ENCODE measurements around the gene TATDN3. TPM values are rescaled to one million over a fixed set of nuclear protein-coding genes. Genes with fewer than 3 reads are reported as not detected.
"Not testable (repeated sequence)": the region's sequence is repeated elsewhere in the genome, so short reads cannot be mapped to it uniquely, and the experiment has no call there.

The TATDN3 gene
- total and polyA plus RNA-seq, 2 experiments from 2014 or later = 8.8 to 14.3 TPM

DNA sequence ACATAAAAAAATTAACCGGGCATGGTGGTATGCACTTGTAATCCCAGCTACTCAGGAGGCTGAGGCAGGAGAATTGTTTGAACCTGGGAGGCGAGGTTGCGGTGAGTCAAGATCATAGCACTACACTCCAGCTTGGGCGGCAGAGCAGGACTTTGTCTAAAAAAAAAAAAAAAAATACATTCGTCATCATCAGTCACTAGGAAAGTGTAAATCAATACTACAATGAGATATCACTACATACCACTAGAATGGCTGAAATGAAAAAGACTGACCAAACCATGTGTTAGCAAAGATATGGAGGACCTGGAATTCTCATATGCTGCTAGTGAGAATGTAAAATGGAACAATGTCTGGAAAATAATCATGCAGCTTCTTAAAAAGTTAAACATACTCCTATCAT is 46.5 kb downstream of the TATDN3 start:
- H3K4me3 ChIP-seq = no peak overlapping the region
- H3K9me3 ChIP-seq (ENCODE audit: low read depth) = no peaks in the 10 kb centered on the region
- H3K36me3 ChIP-seq (replicated peaks; ENCODE audit: insufficient read depth, low read depth) = no peaks in the 10 kb centered on the region
- no peak overlapping the region for H2AFZ ChIP-seq
- H4K20me1 ChIP-seq (ENCODE audit: insufficient read depth, poor library complexity, severe bottlenecking) = no peaks in the 10 kb centered on the region
- H3K9me2 ChIP-seq (replicated peaks; ENCODE audit: insufficient read depth) = no peaks in the 10 kb centered on the region
- TF ChIP-seq, protein P1, sequence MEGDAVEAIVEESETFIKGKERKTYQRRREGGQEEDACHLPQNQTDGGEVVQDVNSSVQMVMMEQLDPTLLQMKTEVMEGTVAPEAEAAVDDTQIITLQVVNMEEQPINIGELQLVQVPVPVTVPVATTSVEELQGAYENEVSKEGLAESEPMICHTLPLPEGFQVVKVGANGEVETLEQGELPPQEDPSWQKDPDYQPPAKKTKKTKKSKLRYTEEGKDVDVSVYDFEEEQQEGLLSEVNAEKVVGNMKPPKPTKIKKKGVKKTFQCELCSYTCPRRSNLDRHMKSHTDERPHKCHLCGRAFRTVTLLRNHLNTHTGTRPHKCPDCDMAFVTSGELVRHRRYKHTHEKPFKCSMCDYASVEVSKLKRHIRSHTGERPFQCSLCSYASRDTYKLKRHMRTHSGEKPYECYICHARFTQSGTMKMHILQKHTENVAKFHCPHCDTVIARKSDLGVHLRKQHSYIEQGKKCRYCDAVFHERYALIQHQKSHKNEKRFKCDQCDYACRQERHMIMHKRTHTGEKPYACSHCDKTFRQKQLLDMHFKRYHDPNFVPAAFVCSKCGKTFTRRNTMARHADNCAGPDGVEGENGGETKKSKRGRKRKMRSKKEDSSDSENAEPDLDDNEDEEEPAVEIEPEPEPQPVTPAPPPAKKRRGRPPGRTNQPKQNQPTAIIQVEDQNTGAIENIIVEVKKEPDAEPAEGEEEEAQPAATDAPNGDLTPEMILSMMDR (IDR thresholded peaks at IDR 0.05; ENCODE audit: poor library complexity) = no peak
- TF ChIP-seq EZH2phosphoT487 (IDR thresholded peaks at IDR 0.05; ENCODE audit: low read depth, severe bottlenecking, unreplicated experiment) (no peak), EZH2 (IDR thresholded peaks at IDR 0.05; ENCODE audit: borderline replicate concordance) (no peak)
- peaks cover under 1% of the 10 kb centered on the region for H3K4me1 ChIP-seq (ENCODE audit: insufficient read depth)
- 93% methylated on average over 5 of the region's 5 CpGs for WGBS (ENCODE audit: low lambda C conversion rate, missing lambda C conversion rate)
- H3K27ac ChIP-seq = no peak overlapping the region
- H3K27me3 ChIP-seq = no peaks in the 10 kb centered on the region
- H3K4me2 ChIP-seq = no peak overlapping the region
- DNase-seq (ENCODE audit: low spot score) = no peak
- H3K79me2 ChIP-seq = no peaks in the 10 kb centered on the region

DNA sequence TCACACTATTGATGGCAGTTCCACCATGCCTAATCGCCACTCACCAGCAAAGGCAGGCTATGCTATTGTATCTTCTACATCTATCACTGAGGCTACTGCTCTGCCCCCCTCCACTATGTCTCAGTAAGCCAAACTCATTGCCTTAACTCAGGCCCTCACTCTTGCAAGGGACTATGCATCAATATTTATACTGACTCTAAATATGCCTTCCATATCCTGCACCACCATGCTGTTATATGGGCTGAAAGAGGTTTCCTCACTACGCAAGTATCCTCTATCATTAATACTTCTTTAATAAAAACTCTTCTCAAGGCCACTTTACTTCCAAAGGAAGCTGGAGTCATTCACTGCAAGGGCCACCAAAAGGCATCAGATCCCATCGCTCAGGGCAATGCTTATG is 52.8 kb downstream of the TATDN3 start:
- H3K4me3 ChIP-seq; H3K79me2 ChIP-seq; H2AFZ ChIP-seq; H3K9me2 ChIP-seq (replicated peaks; ENCODE audit: insufficient read depth); H3K36me3 ChIP-seq (replicated peaks; ENCODE audit: insufficient read depth, low read depth); H3K4me2 ChIP-seq; H3K27ac ChIP-seq; H3K27me3 ChIP-seq; H3K4me1 ChIP-seq (ENCODE audit: insufficient read depth); H4K20me1 ChIP-seq (ENCODE audit: insufficient read depth, poor library complexity, severe bottlenecking); H3K9me3 ChIP-seq (ENCODE audit: low read depth); DNase-seq (ENCODE audit: low spot score): not testable (repeated sequence)
- WGBS (ENCODE audit: low lambda C conversion rate, missing lambda C conversion rate) = 84% methylated on average over 3 of the region's 3 CpGs

DNA sequence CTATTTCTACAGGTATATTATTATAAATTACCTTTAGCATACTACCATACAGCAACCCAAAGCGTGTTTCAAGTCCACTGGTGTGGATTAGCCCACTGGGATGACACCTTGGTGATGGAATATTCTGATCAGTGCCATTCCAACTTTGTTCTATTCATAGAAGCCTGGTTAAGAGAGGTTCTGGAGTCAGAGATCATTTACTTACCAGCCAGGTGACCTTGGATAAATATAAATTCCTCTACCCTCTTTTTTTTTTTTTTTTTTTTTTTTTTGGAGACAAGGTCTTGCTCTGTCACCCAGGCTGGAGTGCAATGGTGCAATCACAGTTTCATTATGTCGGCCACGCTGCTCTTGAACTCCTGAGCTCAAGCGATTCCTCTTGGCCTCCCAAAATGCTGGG is 55.9 kb downstream of the TATDN3 start, which contains the start of gene SPATA45:
Gene SPATA45, minus strand, starts transcription at position 101 of the 400 bp plus-strand sequence. CDS start 11,500 bp downstream, outside the sequence.
- Histone ChIP-seq H3K27ac (no peak within 1 kb of the TSS), H3K79me2 (no peaks in the 10 kb centered on the region), H3K4me2 (no peak within 1 kb of the TSS), H3K9me2 (replicated peaks; ENCODE audit: insufficient read depth) (no peaks in the 10 kb centered on the region), H4K20me1 (ENCODE audit: insufficient read depth, poor library complexity, severe bottlenecking) (no peaks in the 10 kb centered on the region), H3K9me3 (ENCODE audit: low read depth) (no peaks in the 10 kb centered on the region), H3K4me3 (no peak within 1 kb of the TSS), H3K27me3 (no peaks in the 10 kb centered on the region), H3K4me1 (ENCODE audit: insufficient read depth) (no peaks in the 10 kb centered on the region), H2AFZ (no peak within 1 kb of the TSS), H3K36me3 (replicated peaks; ENCODE audit: insufficient read depth, low read depth) (no peaks in the 10 kb centered on the region)
- TF ChIP-seq EZH2 (IDR thresholded peaks at IDR 0.05; ENCODE audit: borderline replicate concordance) (no peak), EZH2phosphoT487 (IDR thresholded peaks at IDR 0.05; ENCODE audit: low read depth, severe bottlenecking, unreplicated experiment) (no peak)
- TF ChIP-seq, protein P1 (IDR thresholded peaks at IDR 0.05; ENCODE audit: poor library complexity) = no peak
- no peak for DNase-seq (ENCODE audit: low spot score)
- WGBS (ENCODE audit: low lambda C conversion rate, missing lambda C conversion rate) = 97% methylated on average over 4 of the region's 4 CpGs

DNA sequence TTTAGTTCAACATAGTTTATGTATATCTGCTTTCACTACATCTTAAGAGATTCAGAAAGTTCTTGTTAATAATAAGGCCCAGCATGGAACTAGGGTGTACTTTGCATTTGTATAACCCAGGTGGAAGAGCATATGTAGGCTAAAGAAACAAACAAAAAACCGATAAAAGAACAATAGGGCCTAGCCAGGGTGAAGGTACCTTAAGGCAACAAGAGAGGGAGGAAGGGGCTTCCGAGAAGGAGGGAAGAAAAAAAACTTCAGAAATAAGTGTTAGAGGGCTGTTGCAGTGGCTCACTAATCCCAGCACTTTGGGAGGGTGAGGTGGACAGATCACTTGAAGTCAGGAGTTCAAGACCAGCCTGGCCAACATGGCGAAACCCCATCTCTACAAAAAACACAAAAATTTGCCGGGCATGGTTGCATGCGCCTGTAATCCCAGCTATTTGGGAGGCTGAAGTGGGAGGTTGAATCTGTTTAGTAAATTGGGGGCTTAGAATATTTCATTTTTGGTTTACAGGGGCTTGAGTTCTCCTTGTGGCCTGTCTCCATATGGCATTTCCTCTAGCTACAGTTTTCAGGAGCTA is 60.5 kb downstream of the TATDN3 start:
- Histone ChIP-seq H3K79me2 (peaks cover 17% of the 10 kb centered on the region), H3K4me1 (ENCODE audit: insufficient read depth) (peaks cover 4% of the 10 kb centered on the region), H3K36me3 (replicated peaks; ENCODE audit: insufficient read depth, low read depth) (no peaks in the 10 kb centered on the region), H3K9me2 (replicated peaks; ENCODE audit: insufficient read depth) (no peaks in the 10 kb centered on the region), H3K9me3 (ENCODE audit: low read depth) (no peaks in the 10 kb centered on the region), H4K20me1 (ENCODE audit: insufficient read depth, poor library complexity, severe bottlenecking) (no peaks in the 10 kb centered on the region), H3K27me3 (no peaks in the 10 kb centered on the region), H3K27ac (no peak overlapping the region), H3K4me3 (no peak overlapping the region), H3K4me2 (no peak overlapping the region), H2AFZ (no peak overlapping the region)
- TF ChIP-seq, protein P1 (IDR thresholded peaks at IDR 0.05; ENCODE audit: poor library complexity) = no peak
- TF ChIP-seq EZH2 (IDR thresholded peaks at IDR 0.05; ENCODE audit: borderline replicate concordance) (no peak), EZH2phosphoT487 (IDR thresholded peaks at IDR 0.05; ENCODE audit: low read depth, severe bottlenecking, unreplicated experiment) (no peak)
- 77% methylated on average over 5 of the region's 5 CpGs for WGBS (ENCODE audit: low lambda C conversion rate, missing lambda C conversion rate)
- no peak for DNase-seq (ENCODE audit: low spot score)
